GM12878 (cell line): ENCODE results near the gene DUSP10.

Experiments used
- DPF2 ChIP-seq: fragments of 450-650 bp; IDR thresholded peaks from 2 replicates; pipeline ENCODE4 v1.6.1; 2017; ENCODE audit warnings: mild to moderate bottlenecking
- EP300 ChIP-seq, 2 experiments: fragments of 150-350 bp in 1 of 2; IDR thresholded peaks; 2 replicates each; pipeline ENCODE4 v1.6.1; 2011 to 2012; ENCODE audit warnings: low read depth in 2 of 2, low read length in 2 of 2, borderline replicate concordance in 1 of 2, improper control_type of control experiment in 1 of 2, inconsistent platforms in 1 of 2; ENCODE audit not compliant: control insufficient read depth in 1 of 2
- JUNB ChIP-seq: IDR thresholded peaks from 2 replicates; pipeline ENCODE4 v1.6.1; 2016; ENCODE audit warnings: antibody characterized with exemption, mild to moderate bottlenecking
- JUND ChIP-seq: IDR thresholded peaks from 2 replicates; pipeline ENCODE4 v1.6.1; 2012; ENCODE audit warnings: low read depth, mild to moderate bottlenecking, low read length, improper control_type of control experiment, moderate library complexity
- MEF2A ChIP-seq: IDR thresholded peaks from 2 replicates; pipeline ENCODE4 v1.6.1; 2011; ENCODE audit warnings: low read depth, mild to moderate bottlenecking, low read length, moderate library complexity; ENCODE audit not compliant: insufficient read depth
- NFYA ChIP-seq: IDR thresholded peaks from 2 replicates; pipeline ENCODE4 v1.6.1; 2011; ENCODE audit warnings: low read depth, mild to moderate bottlenecking, low read length, improper control_type of control experiment, borderline replicate concordance
- POLR2AphosphoS5 ChIP-seq: IDR thresholded peaks from 2 replicates; pipeline ENCODE4 v1.6.1; 2011; ENCODE audit warnings: mild to moderate bottlenecking, low read length, inconsistent platforms
- RAD21 ChIP-seq: IDR thresholded peaks from 2 replicates; pipeline ENCODE4 v1.6.1; 2011; ENCODE audit warnings: mild to moderate bottlenecking, low read depth, low read length, moderate library complexity; ENCODE audit not compliant: insufficient read depth
- SUPT20H ChIP-seq: IDR thresholded peaks from 2 replicates; pipeline ENCODE4 v1.6.1; 2011; ENCODE audit warnings: low read depth, mild to moderate bottlenecking, low read length, moderate library complexity, borderline replicate concordance; ENCODE audit not compliant: control insufficient read depth
- YY1 ChIP-seq: IDR thresholded peaks from 2 replicates; pipeline ENCODE4 v1.6.1; 2011; ENCODE audit warnings: low read depth, mild to moderate bottlenecking, low read length
- TF ChIP-seq, protein P1 (sequence below), 3 experiments: IDR thresholded peaks in 2 of 3; conservative IDR thresholded peaks in 1 of 3; 2 replicates each; pipeline ENCODE4 v1.5.1; 2011; ENCODE audit warnings: low read depth in 3 of 3, low read length in 3 of 3, mild to moderate bottlenecking in 3 of 3, control low read depth in 2 of 3, moderate library complexity in 2 of 3, inconsistent platforms in 1 of 3, mixed read lengths in 1 of 3; ENCODE audit not compliant: control insufficient read depth in 2 of 3, insufficient read depth in 1 of 3; ENCODE audit errors: extremely low read depth in 1 of 3

DNA sequence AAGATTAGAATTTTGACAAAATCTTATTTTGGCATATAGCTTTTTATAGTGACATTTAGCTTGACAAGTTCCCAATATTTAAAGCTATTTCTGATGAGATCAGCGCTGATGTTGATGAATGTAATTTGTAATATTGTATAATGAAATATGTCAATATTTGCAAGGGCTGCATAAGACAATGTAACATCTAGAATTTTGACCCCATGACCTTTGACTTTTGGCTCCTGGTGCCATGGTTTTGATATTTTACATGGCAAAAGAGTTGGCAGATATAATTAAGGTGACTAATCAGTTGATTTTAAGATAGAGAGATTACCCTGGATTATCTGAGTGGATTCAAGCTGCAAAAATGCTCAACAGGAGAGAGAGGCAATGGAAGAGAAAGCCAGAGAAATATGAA, 63.9 kb downstream of the DUSP10 start:
- TF ChIP-seq JUNB (no peak), NFYA (no peak), JUND (no peak), YY1 (no peak), MEF2A (no peak), RAD21 (no peak), DPF2 (no peak), SUPT20H (no peak), EP300 (IDR thresholded peaks at IDR 0.05; ENCODE audit: borderline replicate concordance in 1 of 2, control insufficient read depth in 1 of 2, low read depth in 2 of 2, low read length in 2 of 2) (no peak), POLR2AphosphoS5 (no peak)
- TF ChIP-seq, protein P1, sequence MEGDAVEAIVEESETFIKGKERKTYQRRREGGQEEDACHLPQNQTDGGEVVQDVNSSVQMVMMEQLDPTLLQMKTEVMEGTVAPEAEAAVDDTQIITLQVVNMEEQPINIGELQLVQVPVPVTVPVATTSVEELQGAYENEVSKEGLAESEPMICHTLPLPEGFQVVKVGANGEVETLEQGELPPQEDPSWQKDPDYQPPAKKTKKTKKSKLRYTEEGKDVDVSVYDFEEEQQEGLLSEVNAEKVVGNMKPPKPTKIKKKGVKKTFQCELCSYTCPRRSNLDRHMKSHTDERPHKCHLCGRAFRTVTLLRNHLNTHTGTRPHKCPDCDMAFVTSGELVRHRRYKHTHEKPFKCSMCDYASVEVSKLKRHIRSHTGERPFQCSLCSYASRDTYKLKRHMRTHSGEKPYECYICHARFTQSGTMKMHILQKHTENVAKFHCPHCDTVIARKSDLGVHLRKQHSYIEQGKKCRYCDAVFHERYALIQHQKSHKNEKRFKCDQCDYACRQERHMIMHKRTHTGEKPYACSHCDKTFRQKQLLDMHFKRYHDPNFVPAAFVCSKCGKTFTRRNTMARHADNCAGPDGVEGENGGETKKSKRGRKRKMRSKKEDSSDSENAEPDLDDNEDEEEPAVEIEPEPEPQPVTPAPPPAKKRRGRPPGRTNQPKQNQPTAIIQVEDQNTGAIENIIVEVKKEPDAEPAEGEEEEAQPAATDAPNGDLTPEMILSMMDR (IDR thresholded peaks at IDR 0.05 in 2 of 3, conservative IDR thresholded peaks at IDR 0.05 in 1 of 3; ENCODE audit: control insufficient read depth in 2 of 3, extremely low read depth in 1 of 3, insufficient read depth in 1 of 3, low read depth in 3 of 3, low read length in 3 of 3), result no peak
